NCI-H146 treated with DMSO at 0.1 percent for 48 hours (cell line): Measurements from ENCODE around the gene TOMM6.
"Not testable (repeated sequence)": the region's sequence is repeated elsewhere in the genome, so short reads cannot be mapped to it uniquely, and the experiment has no call there.

Source experiments
- DNase-seq: peaks from one replicate; lab custom pipeline; 2025; ENCODE audit not compliant: unreplicated experiment; lab: John Stamatoyannopoulos, UW

Gene TOMM6

GRCh38 chr6:41759905-41760579 is 27.5 kb upstream of the TOMM6 start:
- no peak for DNase-seq

GRCh38 chr6:41763470-41763869 is 24.0 kb upstream of the TOMM6 start:
- DNase-seq, result no peak

- DNase-seq, result not testable (repeated sequence)
Measured at GRCh38 chr6:41766043-41766664, 21.3 kb upstream of the TOMM6 start.

- DNase-seq, result peak; percentile 82
Measured at GRCh38 chr6:41767112-41767833, 20.2 kb upstream of the TOMM6 start.

- no peak for DNase-seq
Measured at GRCh38 chr6:41768545-41769308, 18.8 kb upstream of the TOMM6 start.

GRCh38 chr6:41769376-41769775 is 18.1 kb upstream of the TOMM6 start:
- DNase-seq, result no peak

- DNase-seq, result no peak
Measured at GRCh38 chr6:41770381-41771057, 17.0 kb upstream of the TOMM6 start.

GRCh38 chr6:41771058-41771983 is 16.2 kb upstream of the TOMM6 start:
- no peak for DNase-seq

- DNase-seq, result no peak
Measured at GRCh38 chr6:41774841-41775240, 12.7 kb upstream of the TOMM6 start.

- no peak for DNase-seq
Measured at GRCh38 chr6:41775293-41775882, 12.1 kb upstream of the TOMM6 start.

- no peak for DNase-seq
Measured at GRCh38 chr6:41777551-41778285, 9.8 kb upstream of the TOMM6 start.

- no peak for DNase-seq
Measured at GRCh38 chr6:41778895-41779294, 8.6 kb upstream of the TOMM6 start.

GRCh38 chr6:41779336-41779735 is 8.2 kb upstream of the TOMM6 start:
- no peak for DNase-seq

- peak; percentile 94 for DNase-seq
Measured at GRCh38 chr6:41779788-41780550, 7.5 kb upstream of the TOMM6 start, which contains the start of gene FRS3. Gene FRS3, minus strand, starts transcription at chr6:41779900. Its CDS starts 2,913 bp downstream, at chr6:41776987.

- peak; percentile 16 for DNase-seq
Measured at GRCh38 chr6:41780551-41781365, 6.7 kb upstream of the TOMM6 start, which contains the start of gene PRICKLE4. Gene PRICKLE4, plus strand, starts transcription at chr6:41780782. Its CDS starts 2,692 bp downstream, at chr6:41783474.

GRCh38 chr6:41781366-41781730 is 6.1 kb upstream of the TOMM6 start:
- DNase-seq, result no peak
